SK-N-MC (cell line): ENCODE data around the gene AMBP.

Experiments
- EZH2 ChIP-seq: fragments of 200-600 bp; sonication (generic); IDR thresholded peaks from one replicate; pipeline ENCODE4 v1.6.1; 2017; ENCODE audit warnings: antibody characterized with exemption
- FOXP2 ChIP-seq: optimal IDR thresholded peaks from 2 replicates; pipeline ENCODE3; 2011; ENCODE audit warnings: mild to moderate bottlenecking, moderate library complexity; ENCODE audit not compliant: insufficient read depth; ENCODE audit errors: extremely low read length, control extremely low read depth
- POLR2AphosphoS5 ChIP-seq: IDR thresholded peaks from 2 replicates; pipeline ENCODE4 v1.6.1; 2012; ENCODE audit warnings: mild to moderate bottlenecking, low read depth, low read length, borderline replicate concordance

GRCh38 chr9:114065304-114065703 is 12.8 kb downstream of the AMBP start:
- TF ChIP-seq POLR2AphosphoS5: no peak
- no peak for TF ChIP-seq FOXP2
- TF ChIP-seq EZH2: no peak
